GM19468 (cell line): ENCODE results near the gene NELFCD.
"Not testable (repeated sequence)": the region's sequence is repeated elsewhere in the genome, so short reads cannot be mapped to it uniquely, and the experiment has no call there.

ENCODE experiments used
- ATAC-seq: cut with Tn5 transposase; IDR thresholded peaks from one replicate; pipeline ENCODE4 v1.9.1; 2021; ENCODE audit warnings: mild to moderate bottlenecking, moderate library complexity, moderate number of reproducible peaks; ENCODE audit not compliant: unreplicated experiment; ENCODE audit errors: extremely low read depth

Gene NELFCD

DNA sequence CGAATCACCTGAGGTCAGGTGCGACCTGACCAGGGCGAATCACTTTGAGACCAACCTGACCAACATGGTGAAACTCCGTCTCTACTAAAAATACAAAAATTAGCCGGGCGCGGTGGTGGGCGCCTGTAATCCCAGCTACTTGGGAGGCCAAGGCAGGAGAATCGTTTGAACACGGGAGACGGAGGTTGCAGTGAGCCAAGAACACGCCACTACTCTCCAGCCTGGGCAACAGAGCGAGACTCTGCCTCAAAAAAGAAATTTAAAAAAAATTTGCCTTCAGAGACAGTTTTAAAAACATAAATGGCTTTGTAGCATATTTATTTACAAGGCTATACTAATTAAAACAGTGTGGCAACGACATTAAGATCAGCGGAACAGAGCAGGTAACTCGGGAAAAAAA is 60.4 kb downstream of the NELFCD start:
- not testable (repeated sequence) for ATAC-seq

DNA sequence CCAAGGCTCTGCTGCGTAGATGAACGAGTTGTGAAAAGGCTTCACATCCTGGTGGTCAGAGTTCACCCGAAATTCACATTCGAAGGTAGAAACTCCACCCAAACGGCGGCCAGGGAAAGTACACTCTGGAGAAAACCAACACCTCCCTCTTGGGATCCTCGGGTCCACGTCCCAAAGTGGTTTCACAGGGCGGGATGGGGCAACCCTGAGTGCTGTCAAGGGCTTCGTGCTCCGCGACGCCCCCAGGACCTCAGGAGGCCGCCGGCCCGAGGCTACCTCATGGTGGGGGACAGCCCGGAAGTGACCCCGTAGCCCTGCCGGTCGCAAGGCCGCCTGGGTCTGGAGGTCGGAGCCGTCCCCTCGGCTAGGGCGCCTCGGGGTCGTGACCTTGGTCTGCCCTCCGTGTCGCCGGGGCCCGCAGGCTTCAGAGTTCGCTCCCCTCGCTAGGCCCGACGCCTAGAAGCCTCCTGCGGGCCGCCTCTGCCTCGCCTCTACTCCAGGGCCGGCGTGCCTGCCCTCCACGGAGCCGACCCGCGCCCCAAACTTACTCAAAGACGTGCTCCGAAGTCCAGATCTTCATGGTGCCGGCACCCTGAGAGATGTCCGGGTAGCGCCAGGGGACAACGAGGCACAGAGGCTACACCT is 61.2 kb downstream of the NELFCD start, which contains the start of gene PRELID3B:
TSS of gene PRELID3B (minus strand) at position 636 of the 645 bp plus-strand sequence. CDS start at position 580, 56 bp downstream.
- no peak for ATAC-seq

GRCh38 chr20:59042796-59043631 is 62.0 kb downstream of the NELFCD start:
- ATAC-seq = peak; percentile 90

GRCh38 chr20:59043698-59044097 is 62.6 kb downstream of the NELFCD start:
- ATAC-seq = no peak

DNA sequence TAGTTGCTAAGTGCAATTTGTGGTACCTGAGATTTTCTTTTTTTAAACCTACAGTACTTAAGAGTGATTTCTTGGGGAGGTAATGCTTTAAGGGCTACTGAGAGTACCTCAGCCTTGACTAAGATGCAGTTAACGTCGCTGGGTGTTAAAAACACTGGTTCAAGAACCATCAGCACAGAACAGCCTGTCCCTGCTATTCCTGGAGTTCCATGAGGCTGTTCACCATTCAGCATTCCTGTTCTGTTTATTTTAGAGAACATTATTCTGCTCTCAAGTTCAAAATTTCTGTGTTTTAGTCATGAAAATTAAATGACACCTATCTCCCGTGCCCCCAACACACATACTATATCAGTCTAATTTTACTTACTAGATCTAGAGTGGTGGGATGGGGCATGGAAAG is 63.2 kb downstream of the NELFCD start:
- no peak for ATAC-seq
